ENCODE results near the gene NYAP2.

NYAP2 gene

DNA sequence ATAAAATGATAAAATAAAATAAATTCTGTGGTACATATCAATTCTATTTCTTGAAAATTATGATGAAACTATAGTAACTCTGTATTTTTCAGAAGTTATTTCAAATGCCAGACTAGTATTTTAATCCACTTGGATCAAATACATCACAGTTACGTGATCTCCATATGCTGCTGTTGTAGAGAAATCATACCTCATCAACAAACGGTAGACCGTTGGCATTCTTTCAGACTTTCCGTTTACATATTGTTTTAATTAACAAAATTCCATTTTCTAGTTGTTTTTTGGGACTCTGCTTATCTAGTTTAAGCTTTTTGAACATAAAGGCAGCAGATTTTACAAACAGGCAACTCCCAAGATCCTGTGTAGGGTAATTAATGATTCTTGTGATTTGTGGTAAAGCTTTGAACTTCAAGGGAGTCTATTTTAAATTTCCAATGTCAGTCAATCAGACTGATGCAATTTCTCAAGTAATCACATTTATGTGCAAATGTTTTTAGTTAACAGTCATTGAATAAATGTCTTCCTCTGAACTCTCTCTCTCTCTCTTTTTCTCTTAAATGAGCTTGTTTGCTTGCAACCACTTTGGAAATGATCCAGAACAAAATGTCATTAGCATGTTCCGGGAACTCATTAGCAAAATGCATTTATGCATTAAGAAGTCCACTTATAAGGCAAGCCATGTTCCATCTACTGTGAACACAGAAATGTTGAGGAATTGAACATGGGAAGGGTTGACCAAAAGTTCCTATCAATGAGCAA is 31.8 kb downstream of the NYAP2 start:
- DNase-seq = no peak

DNA sequence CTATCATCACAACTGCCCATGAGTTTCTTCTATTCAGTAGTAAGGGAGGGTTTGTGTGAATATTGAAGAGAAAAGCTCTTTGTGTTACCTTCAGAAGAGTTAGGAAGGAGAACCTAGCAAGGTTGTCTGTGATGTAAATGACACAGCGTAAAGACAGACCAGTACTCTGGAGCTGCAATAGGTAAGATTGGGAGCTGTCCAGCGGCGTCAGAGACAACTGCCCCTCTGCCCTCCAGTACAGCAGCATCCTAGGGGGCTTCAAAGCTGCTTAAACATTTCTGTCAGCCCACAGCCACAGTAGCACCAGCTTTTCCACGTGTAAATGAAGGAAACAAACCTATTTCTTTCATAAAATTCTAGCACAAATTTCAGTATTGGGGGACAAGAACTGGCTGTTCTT is 34.5 kb downstream of the NYAP2 start:
- no peak for DNase-seq

DNA sequence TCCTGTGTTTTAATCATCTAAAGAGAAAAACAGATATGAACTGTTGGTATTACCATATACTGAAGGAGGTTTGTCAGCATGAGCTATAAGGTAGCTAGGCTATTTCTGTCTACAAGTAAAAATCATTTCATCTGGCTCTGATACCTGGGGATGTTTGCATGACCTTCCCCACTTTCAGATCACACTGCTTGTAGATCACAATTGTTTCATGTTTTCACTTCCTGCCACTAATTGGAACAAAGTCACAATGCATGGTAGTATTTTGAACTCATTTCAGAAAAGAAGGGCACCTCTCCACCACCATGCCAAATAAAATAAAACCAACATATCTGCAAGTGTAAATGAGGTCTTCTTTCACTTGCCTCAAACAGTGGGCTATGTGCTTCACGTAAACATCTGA is 37.8 kb downstream of the NYAP2 start:
- DNase-seq = no peak

DNA sequence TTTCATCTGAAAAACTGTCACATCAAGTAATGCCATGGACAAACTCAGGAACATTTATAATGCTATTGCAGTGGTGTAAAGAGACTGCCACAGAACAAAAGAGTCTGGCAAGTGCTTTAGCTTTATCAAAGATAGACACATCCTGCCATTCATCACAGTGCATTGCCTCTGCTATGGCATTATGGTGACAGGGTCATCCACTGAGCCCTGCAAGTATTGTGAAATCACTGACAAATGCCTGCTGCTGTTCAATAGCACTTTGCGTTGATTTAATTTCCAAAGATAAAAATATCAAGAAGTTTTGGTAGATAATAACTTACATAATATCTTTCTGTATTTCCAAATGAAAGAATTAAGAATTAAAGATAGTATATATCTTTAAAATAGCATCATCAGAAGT is 38.7 kb downstream of the NYAP2 start:
- no peak for DNase-seq

DNA sequence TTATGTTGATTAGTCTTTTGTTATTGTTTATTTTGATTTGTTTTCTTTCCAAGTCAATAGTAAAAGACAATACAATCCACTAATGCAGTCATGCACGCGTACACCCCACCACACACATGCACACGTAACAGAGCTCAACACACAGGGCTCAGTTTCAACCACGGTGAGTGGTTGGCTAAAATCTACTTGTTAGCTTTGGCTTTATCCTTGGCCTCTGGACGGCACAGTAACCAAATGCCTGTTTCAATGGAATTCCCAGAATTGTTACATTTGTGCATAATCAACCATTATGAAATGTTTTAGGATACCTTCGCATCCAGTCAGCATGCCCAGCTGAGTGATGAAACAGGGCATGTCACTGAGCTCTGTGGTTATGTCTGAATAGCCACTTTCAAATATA is 53.2 kb downstream of the NYAP2 start:
- DNase-seq = no peak

DNA sequence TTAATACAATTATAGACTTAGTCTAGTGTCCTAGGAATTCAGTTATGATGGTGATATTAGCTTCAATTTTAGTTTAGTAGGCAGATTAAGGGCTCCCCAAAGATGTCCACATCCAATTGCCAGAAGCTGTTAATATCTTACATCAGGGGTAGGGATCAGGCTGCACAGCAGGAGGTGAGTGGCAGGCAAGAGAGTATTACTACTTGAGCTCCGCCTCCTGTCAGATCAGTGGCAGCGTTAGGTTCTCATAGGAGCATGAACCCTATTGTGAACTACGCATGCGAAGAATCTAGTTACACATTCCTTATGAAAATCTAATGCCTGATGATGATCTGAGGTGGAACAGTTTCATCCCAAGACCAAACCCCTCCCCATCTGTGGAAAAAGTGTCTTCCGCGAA is 54.9 kb downstream of the NYAP2 start:
- DNase-seq = no peak

DNA sequence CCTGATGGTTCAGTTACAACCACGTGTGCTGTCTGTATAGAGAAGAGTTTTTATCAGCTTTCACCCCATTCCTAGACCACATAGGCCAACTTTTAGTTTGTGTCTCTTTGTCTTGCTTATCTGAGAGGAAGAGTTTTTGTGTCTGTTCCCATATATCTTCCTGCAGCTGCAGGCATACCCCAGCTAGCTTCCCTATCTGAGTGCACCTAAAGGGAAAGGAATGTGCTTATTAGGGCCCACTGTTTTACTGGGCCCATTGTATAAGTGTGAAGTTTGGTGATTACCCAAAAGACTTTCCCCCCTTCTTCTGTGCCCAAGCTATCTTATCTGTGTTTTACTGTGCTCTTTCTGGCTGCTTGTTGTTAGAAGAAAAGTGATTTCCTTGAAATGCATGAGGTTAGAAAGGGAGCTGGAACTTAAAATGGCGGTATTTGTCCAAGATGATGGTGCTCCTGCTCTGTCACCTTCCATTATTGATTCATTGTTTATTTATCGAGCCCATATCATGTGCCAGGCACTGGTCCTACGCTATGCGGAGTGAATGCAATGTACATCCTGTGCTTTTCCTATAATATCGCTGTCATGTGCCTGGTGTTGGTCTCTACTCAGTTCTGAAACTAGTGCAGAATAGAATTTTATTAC is 57.2 kb downstream of the NYAP2 start:
- no peak for DNase-seq

DNA sequence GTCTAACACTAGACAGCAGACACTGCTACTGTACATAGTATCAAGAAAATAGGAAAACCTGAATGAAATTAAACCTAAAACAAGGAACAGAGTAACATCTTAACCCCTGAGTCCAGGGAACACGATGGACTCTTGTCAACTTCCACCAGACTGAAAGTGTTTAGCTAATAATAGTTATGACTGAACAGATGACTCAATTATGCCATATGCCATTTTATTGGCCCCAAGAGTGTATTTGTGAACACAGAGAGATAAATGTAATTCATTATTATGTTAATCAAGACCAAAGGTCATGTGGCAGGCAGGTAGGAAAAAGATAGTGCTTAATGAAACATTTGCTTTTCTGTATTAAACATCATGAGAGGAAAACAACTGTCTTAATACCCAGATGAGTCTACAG is 58.0 kb downstream of the NYAP2 start:
- DNase-seq = peak; percentile 57

DNA sequence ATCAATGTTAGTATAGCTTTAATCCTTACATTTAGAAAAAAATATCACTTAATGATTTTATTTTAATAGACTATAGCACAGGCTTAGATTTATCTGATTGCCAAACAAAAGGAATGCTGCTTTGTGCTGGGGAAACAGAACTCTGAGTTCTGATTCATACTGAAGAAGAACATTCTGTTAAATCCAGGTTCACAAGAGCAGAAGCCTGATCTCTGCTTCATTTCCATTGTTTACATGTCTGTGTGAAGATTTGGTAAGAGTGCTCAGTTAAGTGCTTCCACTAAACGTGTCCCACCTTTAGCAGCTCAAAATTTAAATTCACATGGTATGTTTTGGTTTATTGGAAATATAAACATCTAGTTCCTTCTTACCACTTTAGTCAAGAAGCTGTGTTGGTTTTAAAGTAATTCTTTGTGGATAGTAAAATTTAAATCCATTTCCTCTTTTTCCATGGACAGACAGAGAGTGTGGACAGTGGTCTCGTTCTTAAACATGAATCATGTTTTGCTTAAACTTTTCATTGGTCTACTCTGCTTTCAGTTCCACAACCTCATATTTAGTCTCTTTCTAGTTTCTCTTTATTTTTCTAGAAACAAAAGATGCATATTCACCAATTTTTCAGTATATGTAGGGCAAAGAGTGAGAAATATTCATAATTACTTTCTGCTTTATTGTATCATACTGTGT is 59.1 kb downstream of the NYAP2 start:
- DNase-seq = peak; percentile 7

DNA sequence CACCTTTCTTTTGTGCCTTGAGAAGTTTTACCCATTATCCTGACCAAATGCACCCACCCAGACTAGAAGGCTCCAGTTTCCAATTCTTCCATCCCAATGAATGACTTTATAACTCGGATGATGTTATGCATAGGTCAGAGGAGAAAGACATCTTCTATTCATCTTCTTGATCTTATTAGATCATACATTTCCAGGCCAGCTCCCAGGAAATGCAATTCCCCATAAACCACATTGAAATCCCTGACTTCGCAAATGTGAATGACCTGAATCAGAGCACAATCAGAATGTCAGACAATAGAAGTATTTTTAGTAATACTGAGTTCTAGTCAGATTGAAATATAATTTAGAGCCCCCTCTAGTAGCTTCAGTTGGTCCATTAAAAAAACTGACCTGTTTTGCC is 62.9 kb downstream of the NYAP2 start:
- no peak for DNase-seq

DNA sequence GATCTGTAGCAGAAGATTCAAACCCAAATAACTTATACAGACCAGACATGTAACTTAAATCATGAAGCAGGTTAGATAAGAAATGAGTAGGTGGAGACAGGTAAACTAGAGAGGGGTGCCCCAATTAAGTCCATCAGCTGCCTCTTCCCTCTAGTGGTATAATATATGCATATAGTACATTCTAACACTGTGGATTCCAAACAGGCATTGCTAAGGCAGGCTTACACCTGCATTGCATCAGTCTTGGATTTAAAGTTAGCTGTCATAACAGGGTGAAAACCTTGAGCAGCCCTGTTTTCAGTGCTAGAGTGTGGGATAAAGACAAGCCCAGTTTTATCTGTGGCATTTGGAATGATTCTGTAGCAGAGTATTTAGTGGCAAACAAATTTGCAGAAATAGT is 63.4 kb downstream of the NYAP2 start:
- DNase-seq = no peak

DNA sequence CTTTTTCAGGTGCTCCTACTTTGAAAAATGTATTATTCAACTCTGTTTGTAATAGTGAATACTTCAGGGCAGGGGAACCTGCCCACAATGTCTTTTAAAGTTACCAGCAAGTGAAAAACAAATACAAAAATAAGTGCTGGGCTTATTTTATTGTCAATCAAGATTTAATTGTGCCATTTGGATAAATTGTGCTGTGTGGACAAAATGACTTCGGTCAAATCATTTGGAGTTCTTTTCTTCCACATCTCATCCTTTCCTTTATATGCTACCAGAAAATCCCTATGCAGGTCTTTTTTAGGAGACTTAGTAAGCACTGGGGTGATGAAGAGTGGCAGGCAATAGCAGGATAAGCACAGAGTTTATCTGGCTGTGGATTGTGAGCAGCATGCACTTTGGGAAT is 63.9 kb downstream of the NYAP2 start:
- DNase-seq = no peak

DNA sequence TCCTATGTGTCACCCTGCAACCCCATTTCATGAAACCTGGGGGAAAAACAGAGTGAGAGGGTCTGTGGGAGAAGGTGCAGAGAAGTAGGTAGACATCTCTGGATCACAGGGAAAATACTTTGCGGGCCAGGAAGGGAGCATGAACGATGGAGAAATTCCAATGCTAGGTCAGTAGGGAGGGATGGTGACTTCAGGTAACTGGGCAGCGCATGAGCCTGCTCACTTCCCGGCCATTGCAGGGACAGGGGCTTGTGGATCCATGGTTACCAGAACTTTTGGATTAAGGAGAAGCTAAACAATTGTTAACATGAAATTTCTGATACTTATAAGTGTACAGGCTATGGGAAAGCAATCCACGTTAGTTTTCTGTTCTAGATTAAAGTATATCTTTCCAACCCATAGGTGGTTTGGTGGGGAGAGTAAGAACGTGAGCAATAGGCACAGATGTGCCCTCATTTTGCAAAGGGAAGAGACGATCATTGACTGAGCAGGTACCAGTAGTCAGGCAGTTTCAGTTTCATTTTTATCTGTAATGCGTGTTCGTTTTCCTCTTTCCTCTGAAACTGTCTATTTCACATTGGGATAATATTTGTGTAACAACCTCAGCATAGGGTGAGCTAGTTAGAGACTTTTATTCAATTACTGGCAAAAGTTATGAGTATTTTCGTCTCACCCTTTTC is 65.0 kb downstream of the NYAP2 start:
- peak; percentile 38 for DNase-seq

DNA sequence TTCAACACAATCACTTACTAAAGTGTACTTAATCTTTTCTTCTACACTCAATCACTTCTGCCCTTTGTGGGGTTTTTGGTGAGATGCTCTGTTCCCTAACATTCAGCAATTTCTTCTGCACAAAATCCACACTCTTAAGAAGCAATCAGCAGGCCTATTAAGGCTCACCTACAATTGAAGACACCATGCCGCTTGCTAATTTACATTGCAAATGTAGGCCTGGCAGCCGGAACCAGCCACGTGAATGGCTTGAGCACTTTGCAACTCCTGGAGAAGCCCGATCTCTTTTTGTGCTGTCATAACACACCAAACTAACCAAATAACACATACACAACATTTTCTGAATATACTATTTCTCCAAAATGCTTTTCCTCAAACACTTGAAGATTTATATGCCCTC is 66.3 kb downstream of the NYAP2 start:
- DNase-seq = no peak

DNA sequence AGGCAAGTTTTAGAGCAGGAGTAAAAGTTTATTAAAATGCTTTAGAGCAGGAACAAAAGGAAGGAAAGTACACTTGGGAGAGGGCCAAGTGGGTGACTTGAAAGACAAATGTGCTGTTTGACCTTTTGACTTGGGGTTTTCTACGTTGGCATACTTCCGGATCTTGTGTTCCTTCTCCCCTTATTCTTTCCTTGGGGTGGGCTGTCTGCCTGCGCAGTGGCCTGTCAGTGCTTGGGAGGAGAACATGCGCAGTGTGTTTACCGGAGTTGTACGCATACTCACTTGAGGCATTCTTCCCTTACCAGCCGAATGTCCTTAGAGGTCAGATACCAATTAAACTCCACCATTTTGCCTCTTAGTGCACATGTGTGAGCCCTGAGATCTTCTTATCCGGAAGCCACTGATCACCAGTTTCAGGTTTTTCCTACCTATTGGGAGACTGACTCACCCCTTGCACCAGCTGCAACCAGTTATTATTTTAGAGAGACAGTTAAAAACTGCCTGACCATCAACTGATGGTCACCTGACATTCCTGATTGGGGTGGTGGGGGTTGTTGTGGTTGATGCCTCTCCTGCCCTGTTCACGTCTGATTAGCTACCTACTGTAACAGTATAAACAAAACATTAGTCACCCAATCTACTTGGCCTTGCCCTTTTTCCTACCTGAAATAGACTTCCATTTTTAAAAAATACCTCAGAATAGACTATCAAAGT is 67.5 kb downstream of the NYAP2 start:
- DNase-seq = no peak

DNA sequence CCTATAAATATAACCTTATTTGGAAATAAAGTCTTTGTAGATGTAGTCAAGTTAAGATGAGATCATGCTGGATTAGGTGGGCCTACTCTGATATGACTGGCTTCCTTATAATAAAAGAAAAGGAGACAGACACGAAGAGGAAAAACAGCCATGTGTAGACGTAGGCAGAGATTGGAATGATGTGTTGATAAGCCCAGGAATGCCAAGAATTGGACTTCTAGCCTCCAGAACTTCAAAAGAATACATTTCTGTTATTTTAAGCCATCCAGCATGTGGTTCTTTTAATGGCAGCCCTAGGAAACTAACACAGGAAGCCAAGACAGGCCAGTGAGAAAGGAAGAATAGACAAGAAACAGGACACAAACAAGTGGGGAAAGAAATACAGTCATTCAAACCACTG is 68.6 kb downstream of the NYAP2 start:
- DNase-seq = no peak

DNA sequence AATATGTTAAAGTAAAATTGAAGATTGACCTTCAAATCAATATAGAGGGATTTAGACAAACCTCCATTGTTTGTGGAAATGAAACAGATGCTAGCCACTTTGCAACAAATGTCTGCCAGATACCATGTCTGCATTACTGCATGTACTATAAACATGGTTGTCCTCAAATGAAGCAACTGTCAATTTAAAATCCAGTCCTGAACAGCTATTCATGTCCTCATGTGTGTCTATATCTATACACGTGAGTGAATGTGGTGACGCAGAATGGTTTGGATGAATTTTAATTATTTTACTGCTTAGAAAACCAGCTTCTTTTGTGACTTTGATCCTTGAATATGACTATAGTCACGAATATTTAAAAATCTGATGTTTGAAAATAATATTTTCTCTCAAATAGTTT is 71.5 kb downstream of the NYAP2 start:
- DNase-seq = peak; percentile 12

DNA sequence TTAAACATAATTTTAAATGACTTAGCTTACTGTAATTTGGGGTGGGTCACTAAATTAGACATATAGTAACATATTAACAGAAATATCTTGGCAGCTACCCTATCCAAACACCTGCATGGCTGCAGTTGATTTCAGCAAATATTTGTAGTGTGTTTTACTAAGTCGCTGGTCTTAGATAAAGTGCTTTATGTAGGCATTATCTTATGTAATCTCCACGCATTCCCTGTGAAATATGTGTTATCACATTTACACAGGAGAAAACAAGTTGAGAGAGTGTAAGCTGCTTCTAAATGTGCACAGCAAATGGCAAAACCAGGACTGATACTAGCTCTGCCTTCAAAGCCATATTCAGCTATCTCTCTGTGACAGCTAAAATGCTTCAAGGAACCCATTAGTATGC is 72.0 kb downstream of the NYAP2 start:
- no peak for DNase-seq

DNA sequence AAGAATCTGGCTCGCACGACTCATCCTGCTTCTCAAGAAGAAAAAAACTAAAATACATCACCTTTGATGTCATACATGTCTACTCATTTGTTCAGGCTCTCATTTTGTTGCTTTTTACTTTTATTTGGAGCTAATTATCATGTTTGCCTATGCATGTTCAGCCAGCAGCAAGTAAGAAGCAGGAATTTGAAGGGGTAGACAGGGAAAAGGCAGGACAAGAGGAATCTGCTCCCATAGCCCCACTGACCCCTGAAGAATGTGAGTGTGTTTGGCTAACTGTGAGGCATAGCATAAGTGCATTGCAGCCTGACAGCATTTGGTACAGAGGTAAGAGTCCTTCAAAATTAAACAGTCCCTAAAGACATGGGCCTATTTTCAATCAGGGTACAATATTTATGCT is 72.7 kb downstream of the NYAP2 start:
- no peak for DNase-seq

DNA sequence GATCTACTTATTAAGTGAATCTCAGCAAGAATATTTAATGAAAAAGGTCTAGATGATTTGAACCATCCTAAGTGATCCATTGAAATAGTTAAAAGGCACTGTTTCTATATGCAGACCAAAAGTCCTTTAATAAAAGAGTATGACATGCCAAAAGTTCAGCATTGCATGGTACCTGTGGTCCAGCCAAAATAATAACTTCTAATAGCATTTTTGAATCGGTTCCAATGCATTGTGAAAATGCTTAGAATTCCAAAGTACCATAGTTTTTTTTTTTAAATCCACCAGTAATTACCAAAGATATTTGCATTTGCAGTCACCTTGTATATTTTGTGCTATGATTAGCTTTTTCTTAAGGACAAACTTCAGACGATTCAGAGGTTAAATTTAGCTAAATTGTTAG is 79.9 kb downstream of the NYAP2 start:
- DNase-seq = no peak

DNA sequence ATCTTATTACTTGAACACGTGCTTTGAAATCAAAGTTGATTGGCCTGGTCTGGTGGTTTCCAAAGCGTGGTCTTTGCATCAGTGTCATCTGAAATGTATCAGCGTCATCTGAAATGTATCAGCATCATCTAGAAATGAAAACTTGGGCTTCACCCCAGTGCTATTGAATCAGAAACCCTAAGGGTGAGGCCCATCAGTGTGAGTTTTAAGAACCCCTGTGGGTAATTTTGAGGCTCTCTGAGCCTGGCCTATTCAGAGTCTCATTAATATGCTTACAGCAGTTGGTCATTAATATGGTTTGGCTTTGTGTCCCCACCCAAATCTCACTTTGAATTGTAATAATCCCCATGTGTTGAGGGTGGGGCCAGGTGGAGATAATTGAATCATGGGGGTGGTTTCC is 85.2 kb downstream of the NYAP2 start:
- no peak for DNase-seq

DNA sequence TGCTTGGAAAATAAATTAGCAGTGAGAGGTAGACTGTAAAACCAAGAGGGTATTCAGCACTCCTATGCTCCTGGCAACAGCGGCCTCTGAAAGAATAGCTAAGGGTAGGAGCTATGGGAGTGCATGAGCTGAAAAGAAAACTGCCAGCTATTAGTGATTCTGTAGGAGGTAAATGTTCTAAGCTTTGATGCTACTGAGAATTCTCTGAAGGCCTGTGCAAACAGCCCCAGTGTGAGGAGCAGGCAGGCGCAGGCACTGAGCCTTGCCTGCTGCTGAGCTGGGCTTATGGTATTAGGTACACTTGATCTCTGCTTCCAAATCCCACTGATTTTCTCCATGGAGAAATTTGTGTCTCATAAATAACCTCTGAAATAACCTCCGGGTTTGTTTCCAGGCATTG is 86.7 kb downstream of the NYAP2 start:
- no peak for DNase-seq

DNA sequence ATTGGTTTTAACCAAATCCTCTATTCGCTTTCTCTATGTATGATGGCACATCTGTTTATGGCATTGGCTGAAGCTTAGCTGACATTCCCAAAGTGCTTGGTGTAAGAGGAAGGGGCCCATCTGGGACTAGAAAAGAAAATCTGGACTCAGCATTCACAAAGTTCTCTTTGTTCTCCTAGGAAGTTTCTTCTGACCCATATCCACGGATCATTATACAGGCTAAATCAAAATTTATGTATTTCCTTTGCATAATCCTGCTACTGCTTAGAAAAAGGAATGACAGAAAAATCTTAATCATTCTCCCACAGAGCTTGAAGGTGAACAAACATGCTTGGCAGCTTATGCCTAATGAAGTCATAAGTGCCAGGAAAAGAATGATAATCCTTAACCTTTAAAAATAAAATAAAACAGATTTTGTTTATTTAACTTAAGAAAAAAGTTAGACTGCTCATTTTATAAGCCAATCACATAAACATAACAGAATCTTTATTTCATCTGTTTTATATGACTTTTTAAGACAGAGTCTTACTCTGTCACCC is 88.4 kb downstream of the NYAP2 start:
- DNase-seq = no peak

All from DMS153 (cell line).